ENCODE data around the gene DOCK10.

Gene DOCK10

DNA sequence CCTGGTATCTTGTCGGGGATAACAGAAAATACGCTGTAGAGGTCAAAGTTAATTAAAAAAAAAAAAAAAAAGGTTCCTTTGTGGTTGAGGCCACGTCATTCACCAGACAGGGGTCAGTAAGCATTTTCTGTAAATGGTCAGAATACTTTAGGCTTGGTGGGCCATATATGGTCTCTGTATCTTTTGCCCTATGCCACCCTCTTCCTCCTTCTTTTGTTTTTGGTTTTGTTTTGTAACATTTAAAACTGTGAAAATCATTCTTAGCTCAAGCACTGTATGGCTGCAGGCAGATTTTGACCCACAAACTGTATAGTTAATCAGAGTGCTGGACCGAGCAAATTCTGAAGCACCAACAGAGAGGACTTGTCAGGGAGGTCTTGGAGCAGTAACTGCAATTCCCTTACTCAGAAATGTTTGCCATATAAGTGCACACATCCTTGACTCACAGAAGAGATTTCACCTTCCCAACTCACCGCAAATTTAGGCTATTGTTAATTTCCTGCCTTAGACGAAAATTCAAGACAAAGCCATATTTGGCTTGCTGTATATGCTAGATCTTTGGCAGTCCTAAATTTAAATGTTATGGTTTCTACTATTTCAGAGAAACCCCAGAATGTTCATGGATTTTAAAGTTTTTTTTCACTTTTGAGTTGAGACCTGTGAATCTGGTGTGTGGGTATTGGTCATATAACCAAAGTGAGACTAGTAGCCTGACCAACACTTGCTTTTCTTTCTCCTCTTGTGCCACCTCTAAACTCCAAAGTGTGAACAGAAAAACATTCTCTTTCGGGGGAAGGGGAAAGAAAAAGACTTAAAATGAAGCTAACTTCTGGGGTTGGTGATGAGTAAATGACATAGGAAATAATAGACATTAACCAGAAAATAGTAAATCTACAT lies 65.4 kb downstream of the DOCK10 start:
- no peak for DNase-seq (ENCODE audit: low read depth)

DNA sequence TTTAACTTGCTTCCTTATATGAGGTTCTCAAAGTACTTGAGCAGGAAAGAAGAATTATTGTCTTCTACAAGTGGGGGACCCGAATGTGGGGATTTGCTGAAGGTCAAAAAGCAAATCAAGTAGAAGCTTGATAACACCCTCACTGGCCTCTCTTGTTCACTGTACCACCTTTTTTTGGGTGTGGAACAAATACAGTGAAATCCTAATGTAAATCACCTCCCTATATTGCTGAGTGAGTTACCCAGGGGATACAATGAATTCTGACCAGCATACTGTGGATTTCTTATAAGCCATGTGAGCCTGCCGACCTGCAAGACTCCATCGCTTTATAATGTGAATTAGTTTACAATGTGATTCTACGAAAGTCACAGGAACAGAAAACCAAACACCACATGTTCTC lies 66.5 kb downstream of the DOCK10 start:
- no peak for DNase-seq (ENCODE audit: low read depth)

DNA sequence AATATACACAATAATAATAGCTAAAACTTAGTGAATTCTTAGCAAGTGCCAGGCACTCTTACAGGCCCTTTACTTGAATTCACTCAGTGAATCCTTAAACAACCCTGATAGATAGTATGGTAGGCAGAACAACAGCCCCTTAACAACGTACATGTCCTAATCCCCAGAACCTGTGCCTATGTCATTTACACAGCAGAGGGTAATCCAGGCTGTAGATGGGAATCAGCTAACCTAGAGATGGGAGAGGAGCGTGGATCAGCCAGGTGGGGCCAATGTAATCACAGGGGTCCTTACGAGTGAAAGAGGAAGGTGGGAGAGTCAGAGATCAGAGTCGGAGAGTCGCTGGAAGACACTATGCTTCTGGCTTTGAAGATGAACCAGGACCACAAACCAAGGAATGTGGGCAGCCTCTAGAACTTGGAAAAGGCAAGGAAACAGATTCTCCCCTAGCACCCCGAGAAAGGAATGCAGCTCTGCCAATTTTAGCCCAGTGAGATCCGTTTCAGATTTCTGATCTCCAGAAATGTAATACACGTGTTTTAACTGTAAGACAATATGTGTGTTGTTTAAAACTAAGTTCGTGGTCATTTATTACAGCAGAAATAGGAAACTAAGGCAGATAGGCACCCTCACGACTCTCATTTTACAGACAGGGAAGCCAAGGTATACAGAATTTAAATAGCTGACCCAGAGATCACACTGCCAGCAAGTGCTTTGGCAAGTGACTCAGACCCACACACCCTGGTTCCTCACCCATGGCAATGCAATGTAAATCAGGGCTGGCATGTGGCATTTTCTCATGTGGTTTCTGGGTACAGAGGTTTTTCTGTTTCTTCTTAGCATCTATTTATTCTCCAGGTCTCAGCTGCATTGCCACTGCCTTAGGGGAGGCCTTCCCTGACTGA lies 68.9 kb downstream of the DOCK10 start:
- DNase-seq (ENCODE audit: low read depth): no peak

- DNase-seq (ENCODE audit: low read depth): no peak
Measured at GRCh38 chr2:224971214-224971613, 71.1 kb downstream of the DOCK10 start.

DNA sequence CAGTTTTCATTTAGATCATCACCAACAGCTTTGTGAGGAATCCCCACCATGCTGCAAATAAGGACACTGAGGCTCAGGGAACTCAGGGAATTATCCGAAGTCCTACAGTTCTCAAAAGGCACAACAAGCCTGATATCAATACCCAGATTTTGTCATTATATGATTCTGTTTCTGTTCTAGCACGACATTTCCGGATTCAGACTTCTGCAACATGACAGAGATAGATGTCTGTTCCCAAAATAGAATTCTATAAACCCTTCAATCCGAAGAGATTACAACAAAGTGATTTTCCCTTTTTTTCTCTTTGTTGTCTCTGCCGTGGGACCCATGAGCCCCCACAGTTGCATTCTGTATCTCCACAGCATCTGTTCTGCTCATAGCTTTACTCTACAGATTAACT lies 72.0 kb downstream of the DOCK10 start:
- no peak for DNase-seq (ENCODE audit: low read depth)

- no peak for DNase-seq (ENCODE audit: low read depth)
Measured at GRCh38 chr2:224969633-224970260, 72.5 kb downstream of the DOCK10 start.

DNA sequence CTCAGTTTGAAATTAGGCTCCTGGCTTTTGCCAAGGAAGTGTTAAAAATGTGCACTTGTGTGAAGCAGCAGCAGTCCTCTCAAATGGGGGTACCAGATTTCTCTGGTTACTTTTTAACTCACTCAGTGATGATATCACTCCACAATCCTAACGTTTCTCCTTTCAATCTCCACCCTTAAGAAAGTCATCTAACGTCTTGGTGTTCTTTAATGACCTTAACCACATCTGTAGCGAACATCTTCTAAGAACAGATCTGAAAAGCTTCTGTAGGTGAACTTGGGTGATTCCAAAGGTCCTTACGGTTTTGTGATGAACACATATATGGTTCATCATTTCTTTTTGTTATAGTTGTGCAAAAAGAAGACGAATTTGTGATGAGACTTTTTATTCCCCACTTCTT lies 73.2 kb downstream of the DOCK10 start:
- DNase-seq (ENCODE audit: low read depth): no peak

DNA sequence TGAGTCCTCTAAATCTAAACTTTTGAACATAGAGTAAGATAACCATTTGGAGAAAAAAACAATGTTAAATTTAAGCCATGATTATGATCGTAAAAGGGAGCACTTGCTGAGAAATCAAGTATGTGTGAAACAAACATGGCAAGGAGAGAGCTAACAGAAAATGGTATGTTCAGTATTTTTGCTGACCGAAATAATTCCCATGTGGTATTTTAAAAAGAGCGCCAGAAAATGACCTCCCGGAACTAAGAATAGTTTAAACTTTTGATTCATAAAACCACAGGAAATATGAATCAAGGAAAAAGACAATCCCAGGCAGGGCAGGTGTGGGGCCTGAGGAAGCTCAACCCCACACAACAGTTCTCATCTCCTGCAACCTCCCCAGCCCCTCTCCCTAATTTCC lies 74.2 kb downstream of the DOCK10 start:
- DNase-seq (ENCODE audit: low read depth): no peak

DNA sequence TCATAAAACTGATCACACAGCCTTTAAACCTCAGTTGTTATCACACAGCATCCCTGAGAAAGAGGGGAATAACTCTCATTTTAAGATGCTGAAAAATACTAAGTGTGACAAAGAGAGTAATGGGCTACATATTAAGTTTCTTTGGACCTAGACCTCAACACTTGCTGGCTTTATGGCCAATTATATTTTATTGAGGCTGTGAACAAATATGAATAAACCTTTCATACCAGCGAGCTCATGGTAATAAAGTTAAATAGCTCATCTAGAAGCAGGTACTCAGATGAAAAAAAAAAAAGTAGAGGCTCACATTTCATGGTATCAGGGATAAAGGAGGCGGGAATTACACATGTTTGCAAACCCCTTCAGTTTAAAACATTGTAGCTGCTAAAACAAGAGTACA lies 75.7 kb downstream of the DOCK10 start:
- DNase-seq (ENCODE audit: low read depth): no peak

- no peak for DNase-seq (ENCODE audit: low read depth)
Measured at GRCh38 chr2:224959556-224959955, 82.7 kb downstream of the DOCK10 start.

GRCh38 chr2:224958873-224959272 lies 83.4 kb downstream of the DOCK10 start:
- DNase-seq (ENCODE audit: low read depth): no peak

DNA sequence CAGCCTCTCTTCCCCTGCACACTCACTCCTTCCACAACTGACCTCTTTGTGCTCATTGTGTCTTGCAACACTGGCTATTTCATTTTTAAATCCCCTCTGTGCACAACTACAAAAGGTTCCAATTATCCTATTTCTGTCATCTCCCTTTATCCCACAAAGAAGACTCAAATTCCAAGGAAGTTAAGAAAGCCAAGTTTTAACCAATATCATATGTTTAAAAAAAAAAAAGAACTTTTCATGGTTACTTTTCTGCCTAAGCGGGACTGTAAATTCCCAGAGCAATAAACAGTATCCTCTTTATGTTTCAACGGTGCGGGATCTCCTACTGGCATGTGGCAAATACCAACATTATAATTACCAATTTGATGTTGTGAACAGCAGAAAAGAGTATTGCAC lies 83.8 kb downstream of the DOCK10 start:
- no peak for DNase-seq (ENCODE audit: low read depth)

DNA sequence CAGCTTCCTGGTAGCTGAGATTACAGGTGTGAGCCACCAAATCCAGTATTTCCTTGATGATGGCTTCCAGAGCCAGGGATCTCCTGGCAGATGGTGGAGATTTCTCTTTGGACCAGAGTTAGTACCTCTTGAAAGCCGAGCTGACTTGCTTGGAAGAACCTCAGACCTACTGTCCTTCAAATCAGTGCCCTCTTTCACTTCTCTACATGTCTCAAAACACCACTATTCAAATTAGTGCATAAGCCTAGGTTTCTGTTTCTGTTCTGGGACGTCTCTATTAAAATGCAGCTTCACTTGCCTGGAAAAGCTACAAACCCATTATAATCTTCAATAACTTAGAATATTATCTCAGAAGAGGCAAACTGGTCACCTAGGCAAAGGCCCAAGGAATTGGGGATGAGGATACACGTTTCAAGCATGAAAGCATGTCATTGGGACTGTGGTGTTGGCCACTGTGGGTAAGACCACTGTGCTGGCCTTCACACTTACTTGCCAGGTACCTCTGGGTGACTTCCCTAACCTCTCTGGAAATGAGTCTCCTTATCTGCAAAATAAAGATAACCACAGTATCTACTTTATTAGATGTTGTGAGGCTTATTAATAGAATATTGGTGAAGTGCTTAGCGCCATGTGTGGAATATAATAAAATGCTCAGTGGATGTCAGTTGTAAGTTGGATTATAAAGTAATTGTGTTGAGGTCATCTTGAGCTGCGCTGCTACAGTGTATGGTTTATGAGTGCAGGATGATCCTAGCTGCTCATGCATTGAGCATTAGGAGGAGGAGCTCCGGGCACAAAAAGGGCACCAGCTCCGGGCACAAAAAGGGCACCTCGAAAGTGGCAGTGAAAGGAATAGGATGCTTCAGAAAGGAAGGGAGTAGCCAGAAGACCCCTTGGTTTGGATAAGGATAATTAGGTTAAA lies 84.5 kb downstream of the DOCK10 start:
- no peak for DNase-seq (ENCODE audit: low read depth)

GRCh38 chr2:224956706-224957105 lies 85.6 kb downstream of the DOCK10 start:
- no peak for DNase-seq (ENCODE audit: low read depth)

- DNase-seq (ENCODE audit: low read depth): no peak
Measured at GRCh38 chr2:224954980-224955379, 87.3 kb downstream of the DOCK10 start.

GRCh38 chr2:224952936-224953657 lies 89.2 kb downstream of the DOCK10 start:
- no peak for DNase-seq (ENCODE audit: low read depth)

DNA sequence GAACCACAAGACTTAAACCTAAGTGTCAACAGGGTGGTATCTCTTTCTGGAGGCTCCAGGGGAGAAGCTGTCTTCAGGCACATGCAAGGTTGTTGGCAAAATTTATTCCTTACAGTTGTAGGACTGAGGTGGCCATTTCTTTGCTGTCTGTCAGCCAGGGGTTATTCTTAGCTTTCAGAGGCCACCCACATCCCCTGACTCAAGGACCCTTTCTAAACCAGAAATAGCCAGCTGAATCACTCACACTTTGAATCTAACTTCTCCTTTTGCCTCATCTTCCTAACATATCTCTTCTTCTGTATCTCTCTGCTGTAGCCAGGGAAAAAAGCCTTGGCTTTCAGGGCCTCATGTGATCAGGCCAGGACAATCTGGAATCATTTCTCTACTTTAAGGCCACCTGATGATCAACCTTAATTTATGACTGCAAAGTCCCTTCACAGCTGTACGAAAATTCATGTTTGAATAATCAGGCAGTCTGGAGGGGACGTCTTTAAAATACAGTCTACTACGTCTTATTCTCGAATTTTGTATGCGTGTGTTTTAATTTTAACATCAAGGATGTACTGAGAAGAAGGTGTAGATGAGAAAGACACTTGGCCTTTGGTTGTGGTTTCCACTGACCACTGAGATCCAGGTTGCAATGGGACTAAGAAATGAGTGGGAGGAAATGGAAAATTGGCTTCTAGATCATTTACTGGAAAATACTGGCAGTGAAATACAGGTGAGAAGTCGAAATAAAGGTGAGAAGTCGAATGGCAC lies 90.4 kb downstream of the DOCK10 start:
- DNase-seq (ENCODE audit: low read depth): no peak

DNA sequence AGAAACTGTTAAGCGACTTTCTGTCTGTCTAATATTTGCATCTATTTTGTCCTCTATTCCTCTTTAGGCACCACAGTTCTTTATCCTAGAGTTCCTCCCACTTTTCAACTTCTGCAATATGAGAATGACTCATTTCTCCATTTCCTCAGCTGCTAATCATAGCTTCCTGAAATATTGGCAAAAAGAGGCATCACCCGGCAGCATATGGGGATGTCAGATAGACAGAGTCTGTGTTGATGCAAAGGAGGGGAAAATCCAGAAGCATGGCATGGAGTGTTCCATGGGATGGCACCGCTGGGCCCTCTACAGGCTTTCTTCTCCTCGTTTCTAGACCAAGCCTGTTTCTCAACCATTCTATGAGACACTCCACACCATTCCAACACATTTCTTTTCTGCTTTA lies 93.4 kb downstream of the DOCK10 start:
- no peak for DNase-seq (ENCODE audit: low read depth)

GRCh38 chr2:224948005-224948404 lies 94.3 kb downstream of the DOCK10 start:
- no peak for DNase-seq (ENCODE audit: low read depth)

DNA sequence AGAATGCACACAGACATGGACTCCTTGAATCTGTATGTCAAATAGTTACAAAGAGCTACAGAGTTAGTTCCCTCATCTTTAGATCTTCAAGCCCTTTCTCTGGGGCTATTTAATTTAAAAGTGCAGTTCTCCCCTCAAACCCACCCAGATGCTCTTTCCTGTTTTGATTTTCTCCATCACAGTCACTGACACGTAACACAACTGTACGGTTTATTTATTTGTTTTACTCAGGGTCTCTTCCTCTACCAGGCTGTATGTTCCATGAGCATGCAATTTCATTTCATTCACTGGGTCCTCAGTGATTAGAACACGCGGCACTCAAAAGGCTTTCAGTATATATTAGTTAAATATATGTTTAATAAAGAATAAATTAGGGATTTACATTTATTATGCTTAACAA lies 94.7 kb downstream of the DOCK10 start:
- no peak for DNase-seq (ENCODE audit: low read depth)
